GM12891 (cell line): ENCODE measurements around the gene CAMTA1.

Experiments used
- PAX5 ChIP-seq: IDR thresholded peaks from 2 replicates; pipeline ENCODE4 v1.6.1; 2011; ENCODE audit warnings: low read length, moderate library complexity, mild to moderate bottlenecking; ENCODE audit not compliant: insufficient read depth, severe bottlenecking
- POLR2A ChIP-seq: IDR thresholded peaks from 2 replicates; pipeline ENCODE4 v1.6.1; 2011; ENCODE audit warnings: low read depth, low read length, control low read depth
- POLR2AphosphoS5 ChIP-seq: IDR thresholded peaks from 2 replicates; pipeline ENCODE4 v1.6.1; 2011; ENCODE audit warnings: low read depth, low read length, control low read depth
- POU2F2 ChIP-seq: IDR thresholded peaks from 2 replicates; pipeline ENCODE4 v1.6.1; 2011; ENCODE audit warnings: low read depth, mild to moderate bottlenecking, control low read depth, low read length, moderate library complexity
- SPI1 ChIP-seq: IDR thresholded peaks from 2 replicates; pipeline ENCODE4 v1.6.1; 2011; ENCODE audit warnings: low read depth, low read length, control low read depth
- TAF1 ChIP-seq: IDR thresholded peaks from 2 replicates; pipeline ENCODE4 v1.6.1; 2011; ENCODE audit warnings: low read depth, low read length, control low read depth

DNA sequence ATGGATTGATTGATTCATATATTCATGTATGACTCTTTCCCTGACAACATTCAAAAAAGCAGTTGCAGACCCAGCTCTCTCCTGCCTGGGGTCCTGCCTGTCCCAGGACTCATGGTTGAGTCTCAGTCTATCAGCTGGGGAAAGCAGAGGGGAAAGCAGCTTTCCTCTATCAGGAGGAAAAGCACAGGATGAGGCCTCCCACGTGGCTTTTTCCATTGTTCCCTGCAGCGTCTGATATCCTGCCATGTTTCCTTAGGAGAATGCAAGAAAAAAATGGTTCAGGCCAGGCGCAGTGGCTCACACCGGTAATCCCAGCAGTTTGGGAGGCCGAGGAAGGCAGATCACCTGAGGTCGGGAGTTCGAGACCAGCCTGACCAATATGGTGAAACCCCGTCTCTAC is 852.8 kb downstream of the CAMTA1 start:
- TF ChIP-seq POLR2A (no peak), SPI1 (no peak), TAF1 (no peak), POLR2AphosphoS5 (no peak), POU2F2 (no peak), PAX5 (no peak)
